ENCODE measurements around the gene HCN4. TPM values are rescaled to one million over a fixed set of nuclear protein-coding genes. Genes with fewer than 3 reads are reported as not detected.

Gene HCN4
- total RNA-seq, 1 donor from 2014 or later, result not detected

GRCh38 chr15:73322665-73323373 is 45.9 kb downstream of the HCN4 start:
- Mint-ChIP-seq H3K36me3 (ENCODE audit: unreplicated experiment) (no peaks in the 10 kb centered on the region), H3K9me3 (ENCODE audit: unreplicated experiment) (no peaks in the 10 kb centered on the region), H3K4me3 (ENCODE audit: unreplicated experiment) (no peak overlapping the region), H3K27me3 (ENCODE audit: unreplicated experiment) (peaks cover 5% of the 10 kb centered on the region), H3K4me1 (ENCODE audit: unreplicated experiment) (no peaks in the 10 kb centered on the region), H3K27ac (ENCODE audit: unreplicated experiment) (no peak overlapping the region)
- TF ChIP-seq CTCF (IDR thresholded peaks at IDR 0.05), result no peak
- no peak for DNase-seq (ENCODE audit: extremely low spot score, unreplicated experiment)

- DNase-seq (ENCODE audit: extremely low spot score, unreplicated experiment), result no peak
- H3K36me3 Mint-ChIP-seq (ENCODE audit: unreplicated experiment), result no peaks in the 10 kb centered on the region
- peaks cover 9% of the 10 kb centered on the region for H3K27me3 Mint-ChIP-seq (ENCODE audit: unreplicated experiment)
- no peak for TF ChIP-seq CTCF (IDR thresholded peaks at IDR 0.05)
- H3K9me3 Mint-ChIP-seq (ENCODE audit: unreplicated experiment), result no peaks in the 10 kb centered on the region
- H3K4me1 Mint-ChIP-seq (ENCODE audit: unreplicated experiment), result no peaks in the 10 kb centered on the region
- H3K4me3 Mint-ChIP-seq (ENCODE audit: unreplicated experiment), result no peak overlapping the region
- H3K27ac Mint-ChIP-seq (ENCODE audit: unreplicated experiment), result no peak overlapping the region
These were observed 47.0 kb downstream of the HCN4 start for GRCh38 chr15:73321496-73322450.

- H3K4me3 Mint-ChIP-seq (ENCODE audit: unreplicated experiment), result no peak overlapping the region
- DNase-seq (ENCODE audit: extremely low spot score, unreplicated experiment), result no peak
- no peak overlapping the region for H3K27ac Mint-ChIP-seq (ENCODE audit: unreplicated experiment)
- no peaks in the 10 kb centered on the region for H3K36me3 Mint-ChIP-seq (ENCODE audit: unreplicated experiment)
- no peak for TF ChIP-seq CTCF (IDR thresholded peaks at IDR 0.05)
- peaks cover 10% of the 10 kb centered on the region for H3K27me3 Mint-ChIP-seq (ENCODE audit: unreplicated experiment)
- no peaks in the 10 kb centered on the region for H3K9me3 Mint-ChIP-seq (ENCODE audit: unreplicated experiment)
- H3K4me1 Mint-ChIP-seq (ENCODE audit: unreplicated experiment), result no peaks in the 10 kb centered on the region
These were observed 48.1 kb downstream of the HCN4 start for GRCh38 chr15:73320619-73321180.

- H3K4me3 Mint-ChIP-seq (ENCODE audit: unreplicated experiment), result no peak overlapping the region
- peaks cover 12% of the 10 kb centered on the region for H3K27me3 Mint-ChIP-seq (ENCODE audit: unreplicated experiment)
- H3K4me1 Mint-ChIP-seq (ENCODE audit: unreplicated experiment), result no peaks in the 10 kb centered on the region
- no peaks in the 10 kb centered on the region for H3K9me3 Mint-ChIP-seq (ENCODE audit: unreplicated experiment)
- DNase-seq (ENCODE audit: extremely low spot score, unreplicated experiment), result no peak
- no peak overlapping the region for H3K27ac Mint-ChIP-seq (ENCODE audit: unreplicated experiment)
- no peak for TF ChIP-seq CTCF (IDR thresholded peaks at IDR 0.05)
- H3K36me3 Mint-ChIP-seq (ENCODE audit: unreplicated experiment), result no peaks in the 10 kb centered on the region
These were observed 49.1 kb downstream of the HCN4 start for GRCh38 chr15:73319460-73320245.
